Central memory CD8-positive, alpha-beta T cell (primary cell): ENCODE results near the gene MCAM.

Experiments used
- ATAC-seq: fragments of 150-1000 bp; cut with Tn5 transposase; replicated peaks from 2 replicates; pipeline ENCODE4 v1.10.0; 2022; ENCODE audit warnings: mild to moderate bottlenecking, moderate FRiP score, moderate number of reproducible peaks; ENCODE audit not compliant: poor library complexity, severe bottlenecking; ENCODE audit errors: extremely low read depth
- DNase-seq, 2 donors: peaks; one replicate each; pipeline ENCODE4 v3.0.0; 2021; ENCODE audit warnings: low spot score in 2 of 2
- H3K27ac Mint-ChIP-seq: one replicate; pipeline ENCODE4 v1.8.0; 2022; ENCODE audit warnings: low read depth, mild to moderate bottlenecking, moderate library complexity, mixed read lengths
- H3K27me3 Mint-ChIP-seq: one replicate; pipeline ENCODE4 v1.8.0; 2022; ENCODE audit warnings: mixed read lengths
- H3K36me3 Mint-ChIP-seq: one replicate; pipeline ENCODE4 v1.8.0; 2022; ENCODE audit warnings: mild to moderate bottlenecking, moderate library complexity, mixed read lengths; ENCODE audit not compliant: insufficient read depth
- H3K4me1 Mint-ChIP-seq: one replicate; pipeline ENCODE4 v1.8.0; 2022; ENCODE audit warnings: mixed read lengths
- H3K4me3 Mint-ChIP-seq: one replicate; pipeline ENCODE4 v1.8.0; 2022; ENCODE audit warnings: mild to moderate bottlenecking, moderate library complexity, mixed read lengths
- H3K9me3 Mint-ChIP-seq: one replicate; pipeline ENCODE4 v1.8.0; 2022; ENCODE audit warnings: mixed read lengths

The MCAM gene, protein sequence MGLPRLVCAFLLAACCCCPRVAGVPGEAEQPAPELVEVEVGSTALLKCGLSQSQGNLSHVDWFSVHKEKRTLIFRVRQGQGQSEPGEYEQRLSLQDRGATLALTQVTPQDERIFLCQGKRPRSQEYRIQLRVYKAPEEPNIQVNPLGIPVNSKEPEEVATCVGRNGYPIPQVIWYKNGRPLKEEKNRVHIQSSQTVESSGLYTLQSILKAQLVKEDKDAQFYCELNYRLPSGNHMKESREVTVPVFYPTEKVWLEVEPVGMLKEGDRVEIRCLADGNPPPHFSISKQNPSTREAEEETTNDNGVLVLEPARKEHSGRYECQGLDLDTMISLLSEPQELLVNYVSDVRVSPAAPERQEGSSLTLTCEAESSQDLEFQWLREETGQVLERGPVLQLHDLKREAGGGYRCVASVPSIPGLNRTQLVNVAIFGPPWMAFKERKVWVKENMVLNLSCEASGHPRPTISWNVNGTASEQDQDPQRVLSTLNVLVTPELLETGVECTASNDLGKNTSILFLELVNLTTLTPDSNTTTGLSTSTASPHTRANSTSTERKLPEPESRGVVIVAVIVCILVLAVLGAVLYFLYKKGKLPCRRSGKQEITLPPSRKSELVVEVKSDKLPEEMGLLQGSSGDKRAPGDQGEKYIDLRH

DNA sequence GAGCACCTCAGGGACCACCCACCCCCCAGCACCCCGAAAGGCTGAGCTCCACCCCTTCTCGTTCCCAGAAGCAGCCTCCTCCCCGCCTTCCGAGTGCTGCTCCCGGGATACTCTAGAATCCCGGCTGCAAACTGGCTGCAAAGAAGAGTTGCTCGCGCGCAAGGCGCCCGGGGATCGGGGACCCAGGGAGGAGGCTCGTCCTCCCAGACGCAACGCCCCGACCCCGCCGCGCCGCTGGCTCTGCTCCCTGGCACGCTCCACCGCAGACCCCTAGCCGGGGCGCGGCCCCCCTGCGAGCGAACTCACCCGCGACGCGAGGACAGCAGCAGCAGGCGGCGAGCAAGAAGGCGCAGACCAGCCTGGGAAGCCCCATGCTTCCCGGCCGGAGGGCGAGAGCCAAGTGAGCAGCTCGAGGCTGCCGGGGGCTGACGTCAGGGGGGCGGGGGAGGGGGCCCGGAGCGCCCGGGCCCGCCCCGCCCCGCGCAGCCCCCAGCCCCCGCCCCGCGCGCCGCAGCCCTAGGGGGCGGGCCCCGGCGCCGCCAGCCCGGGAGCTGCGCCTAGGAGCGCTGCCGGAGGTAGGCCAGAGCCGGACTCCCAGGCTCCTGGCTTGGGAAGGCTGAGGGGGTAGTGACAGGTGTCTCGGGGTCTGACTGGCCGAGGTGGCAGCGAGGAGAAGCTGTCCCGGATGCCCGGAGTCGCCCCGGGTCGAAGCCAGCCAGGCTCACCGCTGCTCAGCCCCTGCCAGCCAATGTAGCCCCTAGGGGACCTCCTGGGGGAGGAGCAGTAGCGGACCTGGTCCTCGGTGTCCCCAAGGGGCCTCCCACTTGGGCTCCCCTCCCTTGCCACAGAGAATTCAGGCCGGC lies at the start of gene MCAM:
Gene MCAM (minus strand): TSS at position 402 of the 863 bp plus-strand sequence. CDS start 29 bp downstream, at position 373.
- ATAC-seq, result no peak
- Mint-ChIP-seq H3K27ac (no peak within 1 kb of the TSS), H3K36me3 (peaks cover 2% of the 10 kb centered on the region), H3K27me3 (peaks cover 49% of the 10 kb centered on the region), H3K9me3 (no peaks in the 10 kb centered on the region), H3K4me3 (peak within 1 kb of the TSS; percentile 67), H3K4me1 (peaks cover 22% of the 10 kb centered on the region)
- DNase-seq, result no peak

DNA sequence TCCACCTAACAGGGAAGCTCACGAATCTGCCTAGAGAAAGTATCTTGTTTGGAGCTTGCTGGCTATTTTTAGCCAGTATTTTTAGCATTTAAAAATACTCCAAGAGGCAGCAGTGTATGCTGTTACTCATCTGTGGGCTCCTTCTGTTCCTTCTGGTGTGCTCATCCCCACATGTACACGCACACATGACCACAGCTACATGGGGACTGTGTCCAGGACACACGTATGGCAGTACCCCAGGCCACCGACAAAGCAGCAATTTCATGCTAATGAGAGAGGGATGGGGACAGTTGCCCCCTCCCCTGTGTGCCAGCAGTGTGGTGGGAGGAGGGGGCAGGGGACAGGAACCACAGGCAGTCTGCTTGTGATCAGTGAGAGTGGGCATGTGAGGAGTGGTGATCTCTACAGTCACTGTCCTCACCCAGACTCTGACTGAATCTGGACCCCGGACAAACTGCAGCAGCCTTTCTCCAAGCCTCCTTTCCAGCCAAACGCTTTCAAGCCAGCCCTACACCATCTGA lies 48.2 kb upstream of the MCAM start:
- H3K4me1 Mint-ChIP-seq, result peaks cover 16% of the 10 kb centered on the region
- peak overlapping the region; percentile 78 for H3K4me3 Mint-ChIP-seq
- no peak for DNase-seq
- peaks cover 4% of the 10 kb centered on the region for H3K36me3 Mint-ChIP-seq
- H3K27me3 Mint-ChIP-seq, result peaks cover 80% of the 10 kb centered on the region
- no peak overlapping the region for H3K27ac Mint-ChIP-seq
- ATAC-seq, result no peak
- H3K9me3 Mint-ChIP-seq, result no peaks in the 10 kb centered on the region

DNA sequence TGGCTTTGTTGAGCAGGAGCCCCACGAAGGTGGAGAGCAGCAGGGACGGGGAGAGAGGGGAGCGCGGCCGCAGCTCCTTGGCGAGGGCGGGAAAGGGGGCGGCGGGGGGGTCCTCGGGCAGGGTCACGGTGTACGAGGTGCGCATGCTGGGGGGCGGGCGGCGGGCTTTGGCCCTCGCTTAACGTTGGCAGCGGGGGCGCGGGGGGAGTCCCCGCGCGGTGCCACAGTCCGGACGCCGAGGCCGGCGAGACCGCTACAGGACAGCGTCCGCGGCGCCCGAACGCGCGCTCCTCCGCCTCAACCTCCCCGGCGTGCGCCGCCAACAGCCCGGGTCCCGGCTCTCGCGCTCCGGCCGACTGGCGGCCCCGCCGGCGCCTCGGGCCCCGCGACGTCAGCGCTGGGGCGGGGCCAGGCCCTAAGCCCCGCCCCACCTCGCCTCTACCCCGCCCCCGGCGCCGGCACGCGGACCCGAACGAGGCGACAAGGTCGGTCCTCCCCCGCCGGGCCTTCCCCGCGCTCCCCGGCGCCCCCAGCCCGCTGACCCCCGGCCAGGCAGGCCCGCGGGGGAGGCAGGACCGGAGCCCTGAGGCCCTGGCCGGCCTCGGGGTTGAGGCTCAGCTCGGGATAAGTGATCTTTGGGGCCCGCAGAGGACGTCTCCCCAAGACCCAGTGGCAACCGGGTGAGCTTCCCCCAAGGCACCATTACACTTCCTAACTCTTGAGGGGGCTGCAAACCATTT lies 47.1 kb upstream of the MCAM start:
- Mint-ChIP-seq H3K9me3 (no peaks in the 10 kb centered on the region), H3K36me3 (peaks cover 4% of the 10 kb centered on the region), H3K27ac (no peak overlapping the region), H3K4me3 (peak overlapping the region; percentile 78), H3K27me3 (peaks cover 69% of the 10 kb centered on the region), H3K4me1 (peaks cover 13% of the 10 kb centered on the region)
- DNase-seq (peak in 1 of 2 donors; percentile 40), ATAC-seq (peak; percentile 59)

DNA sequence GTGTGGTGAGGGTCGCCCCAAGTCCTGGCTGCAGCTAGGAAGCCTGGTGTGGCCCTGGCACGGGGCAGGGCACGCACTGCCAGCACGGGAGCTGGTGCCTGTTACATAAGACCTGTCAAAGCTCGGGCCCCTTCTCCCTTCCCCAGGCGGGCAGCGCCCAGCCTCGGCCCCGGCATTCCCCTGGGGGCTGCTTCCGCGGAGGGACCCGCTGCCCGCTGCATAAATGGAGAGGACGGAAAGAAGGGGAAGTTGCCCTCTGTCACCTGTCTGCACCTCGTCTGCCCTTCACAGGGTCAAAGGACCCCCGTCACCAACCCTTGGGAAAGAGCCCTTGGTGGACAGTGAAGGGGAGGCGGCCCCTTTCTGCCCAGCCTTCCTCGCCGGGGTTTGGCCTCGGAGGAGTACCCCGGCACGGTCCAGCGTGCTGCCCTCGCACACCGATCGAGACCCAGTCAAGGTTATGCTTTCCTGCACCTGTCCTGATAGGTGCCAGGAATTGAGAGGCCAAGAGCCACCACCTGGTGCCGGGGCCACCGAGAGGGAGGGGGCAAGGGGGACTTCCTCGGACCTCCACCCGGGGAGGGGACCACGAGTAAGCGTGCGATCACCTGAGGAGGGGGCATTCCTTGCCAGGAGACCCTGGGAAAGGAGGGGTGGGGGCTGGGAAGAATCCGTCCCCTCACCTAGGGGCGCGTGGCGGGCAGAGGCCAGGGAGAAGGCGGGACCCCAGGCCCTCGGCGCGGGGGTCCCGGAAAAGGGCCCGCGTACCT lies 46.3 kb upstream of the MCAM start:
- Mint-ChIP-seq H3K36me3 (peaks cover 1% of the 10 kb centered on the region), H3K27ac (no peak overlapping the region), H3K4me1 (peaks cover 13% of the 10 kb centered on the region), H3K27me3 (peaks cover 61% of the 10 kb centered on the region), H3K9me3 (no peaks in the 10 kb centered on the region), H3K4me3 (peak overlapping the region; percentile 59)
- ATAC-seq (no peak), DNase-seq (no peak)

DNA sequence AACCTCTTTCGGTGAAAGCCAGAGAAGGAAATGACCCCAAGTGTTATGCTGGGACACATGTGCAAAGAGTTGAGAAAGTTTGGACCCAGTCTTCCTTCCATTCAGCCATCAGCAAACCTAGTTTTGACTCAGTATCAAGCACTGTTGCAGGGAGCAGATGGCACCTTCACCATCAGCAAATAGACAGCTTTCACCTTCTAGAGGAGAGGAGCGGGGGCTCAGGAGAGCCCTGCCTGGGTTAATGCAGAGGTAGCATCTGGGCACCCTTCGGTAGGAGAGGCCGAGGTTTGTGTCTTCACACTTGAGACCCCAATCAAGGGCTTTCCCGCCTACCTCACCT lies 45.8 kb upstream of the MCAM start:
- no peak overlapping the region for H3K27ac Mint-ChIP-seq
- peaks cover 59% of the 10 kb centered on the region for H3K27me3 Mint-ChIP-seq
- H3K4me1 Mint-ChIP-seq, result peaks cover 13% of the 10 kb centered on the region
- H3K36me3 Mint-ChIP-seq, result peaks cover under 1% of the 10 kb centered on the region
- no peak for DNase-seq
- H3K4me3 Mint-ChIP-seq, result peak overlapping the region; percentile 59
- no peaks in the 10 kb centered on the region for H3K9me3 Mint-ChIP-seq
- no peak for ATAC-seq

DNA sequence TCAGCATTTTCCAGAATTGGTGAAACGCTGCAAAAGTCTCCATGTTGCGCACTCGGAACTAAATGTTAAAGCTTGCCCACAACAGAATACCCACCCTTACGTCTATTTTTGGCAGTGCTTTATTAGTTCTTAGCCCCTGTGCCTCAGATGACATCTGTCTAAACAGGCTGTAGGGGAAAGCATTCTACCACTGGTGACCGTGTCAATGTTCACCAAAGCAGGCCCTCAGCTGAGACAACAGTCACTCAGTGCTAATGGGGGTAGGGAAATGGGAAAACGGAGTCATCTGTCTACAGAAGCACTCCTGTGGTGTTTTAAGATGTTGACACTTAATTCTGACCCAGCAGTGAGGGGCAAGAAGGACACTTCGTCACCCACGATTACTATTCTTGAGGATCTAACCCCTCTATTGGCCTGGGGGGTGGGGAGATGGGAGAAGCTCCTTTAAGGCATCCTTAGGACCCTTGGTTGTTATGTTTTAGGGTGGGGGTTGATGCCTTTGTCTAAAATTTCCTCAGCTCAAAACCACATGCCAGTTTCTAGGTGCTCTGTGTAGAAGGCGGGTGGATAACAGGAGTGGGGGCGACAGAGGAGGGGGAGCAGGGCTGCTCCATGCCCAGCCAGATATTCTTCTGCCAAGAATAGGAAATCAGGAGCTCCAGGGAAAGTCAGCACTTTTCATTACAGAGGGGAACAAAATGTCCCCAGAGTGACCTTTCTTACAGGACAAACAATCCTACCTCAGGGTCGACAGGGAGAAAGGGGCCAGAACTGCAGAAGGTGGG lies 45.2 kb upstream of the MCAM start:
- DNase-seq, result no peak
- Mint-ChIP-seq H3K4me3 (no peak overlapping the region), H3K9me3 (no peaks in the 10 kb centered on the region), H3K27ac (no peak overlapping the region), H3K27me3 (peaks cover 59% of the 10 kb centered on the region), H3K4me1 (peaks cover 13% of the 10 kb centered on the region), H3K36me3 (no peaks in the 10 kb centered on the region)
- ATAC-seq, result no peak

DNA sequence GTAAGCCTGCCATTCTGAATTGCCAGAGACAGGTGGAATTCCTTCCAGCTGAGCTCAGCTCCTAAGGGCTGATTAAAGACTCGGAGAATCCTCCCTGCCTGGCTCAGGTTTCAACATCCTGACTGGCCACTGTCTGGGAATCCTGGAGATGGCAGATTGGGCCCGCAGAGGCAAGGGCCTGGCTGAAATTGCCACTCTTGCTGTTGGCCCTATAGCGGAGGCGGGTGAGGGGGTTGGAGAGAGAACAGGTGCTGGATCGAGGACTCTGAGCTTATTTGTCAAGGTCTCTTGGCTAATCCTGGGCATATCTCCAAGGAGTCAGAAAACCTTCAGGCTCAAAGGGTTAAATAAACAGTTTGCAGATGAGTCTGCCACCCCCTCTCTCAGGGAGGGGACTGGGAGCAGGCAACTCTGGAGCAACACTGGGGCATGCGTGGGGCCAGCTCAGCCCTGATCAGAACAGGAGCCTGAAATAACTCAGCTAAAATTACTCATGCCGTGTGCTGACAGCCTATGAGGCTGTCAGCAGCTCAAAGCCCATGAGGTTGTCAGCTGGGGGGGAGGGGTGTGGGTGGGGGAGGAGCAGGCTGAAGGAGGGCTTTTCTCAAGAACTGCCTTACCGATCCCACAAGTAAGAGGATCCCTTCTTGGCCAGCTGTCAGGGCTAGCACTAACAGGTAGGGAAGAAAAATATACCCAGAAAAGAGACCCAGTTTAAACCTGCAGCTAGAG lies 44.3 kb upstream of the MCAM start:
- no peak for ATAC-seq
- H3K4me3 Mint-ChIP-seq, result no peak overlapping the region
- no peak for DNase-seq
- no peaks in the 10 kb centered on the region for H3K9me3 Mint-ChIP-seq
- peaks cover 59% of the 10 kb centered on the region for H3K27me3 Mint-ChIP-seq
- H3K4me1 Mint-ChIP-seq, result peaks cover 19% of the 10 kb centered on the region
- H3K36me3 Mint-ChIP-seq, result peaks cover 3% of the 10 kb centered on the region
- H3K27ac Mint-ChIP-seq, result no peak overlapping the region

DNA sequence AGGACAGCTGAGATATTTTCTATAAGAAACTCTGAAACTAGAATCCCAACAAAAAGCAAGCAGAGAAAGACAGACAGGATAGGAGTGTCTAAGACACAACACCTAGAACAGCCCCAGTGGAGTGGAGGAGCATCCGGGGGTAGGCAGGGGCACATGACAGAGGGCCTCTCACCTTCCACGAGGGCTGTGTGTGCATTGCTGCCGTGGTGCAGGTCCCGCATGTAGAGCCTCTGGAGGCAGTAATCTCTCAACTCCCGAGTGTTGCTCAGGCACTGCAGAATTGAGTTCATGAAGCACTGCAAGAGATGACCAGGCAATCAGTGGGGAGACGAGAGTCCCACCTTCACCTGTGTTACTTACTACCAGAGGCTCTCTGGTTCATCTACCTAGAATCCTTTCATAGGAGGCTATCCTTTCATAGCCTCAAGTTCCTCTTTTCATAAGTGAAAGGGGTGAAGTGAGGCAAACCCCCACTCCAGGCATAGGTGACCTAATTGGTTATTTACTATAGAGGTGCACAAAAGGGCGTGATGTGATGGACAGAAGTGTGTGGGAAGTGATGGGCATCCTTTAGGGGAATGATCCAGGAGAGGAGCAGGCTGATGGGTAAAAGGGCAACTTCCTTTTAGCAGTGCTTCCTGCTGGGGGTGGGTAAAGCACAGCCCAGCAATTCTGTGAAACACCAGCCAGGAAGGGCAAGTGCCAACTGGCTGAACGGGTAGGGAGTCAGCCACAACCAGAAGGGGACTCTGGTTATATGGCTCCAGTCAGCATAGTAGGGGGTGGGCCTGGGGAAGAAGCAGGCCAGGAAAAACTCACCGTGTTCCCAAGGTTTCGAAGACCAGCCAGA lies 42.7 kb upstream of the MCAM start:
- Mint-ChIP-seq H3K9me3 (no peaks in the 10 kb centered on the region), H3K4me3 (no peak overlapping the region), H3K27me3 (peaks cover 55% of the 10 kb centered on the region), H3K27ac (no peak overlapping the region), H3K4me1 (peaks cover 18% of the 10 kb centered on the region), H3K36me3 (peaks cover 3% of the 10 kb centered on the region)
- ATAC-seq (no peak), DNase-seq (no peak)

DNA sequence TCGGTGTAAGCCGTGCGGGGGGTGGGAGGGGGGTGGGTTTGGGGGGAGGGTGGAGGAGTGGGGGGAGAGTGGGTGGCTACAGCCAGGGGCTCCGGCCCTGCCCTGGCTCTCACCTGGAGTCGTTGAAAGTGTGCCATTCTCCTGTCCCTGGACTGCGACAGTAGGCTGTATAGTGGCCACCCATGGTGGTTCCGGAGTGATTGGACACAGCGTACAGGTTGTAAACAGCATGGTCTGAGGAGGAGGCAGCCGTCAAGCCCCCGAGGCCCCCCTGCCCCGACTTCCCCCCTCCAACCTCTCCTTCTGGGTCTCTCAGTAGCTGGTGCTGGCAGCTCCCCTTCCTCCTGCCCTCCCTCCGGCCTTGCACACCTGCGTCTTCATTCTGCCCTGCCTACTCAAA lies 40.1 kb upstream of the MCAM start:
- Mint-ChIP-seq H3K27ac (peak overlapping the region; percentile 65), H3K36me3 (peaks cover 3% of the 10 kb centered on the region), H3K9me3 (no peaks in the 10 kb centered on the region), H3K4me3 (peak overlapping the region; percentile 87), H3K27me3 (peaks cover 48% of the 10 kb centered on the region), H3K4me1 (peaks cover 10% of the 10 kb centered on the region)
- DNase-seq, result no peak
- ATAC-seq, result no peak
